Measurements from ENCODE around the gene TMED10. TPM values are rescaled to one million over a fixed set of nuclear protein-coding genes. Genes with fewer than 3 reads are reported as not detected.

Gene TMED10
- total and polyA plus RNA-seq, 10 donors = 33.3 to 212 (median 171) TPM

DNA sequence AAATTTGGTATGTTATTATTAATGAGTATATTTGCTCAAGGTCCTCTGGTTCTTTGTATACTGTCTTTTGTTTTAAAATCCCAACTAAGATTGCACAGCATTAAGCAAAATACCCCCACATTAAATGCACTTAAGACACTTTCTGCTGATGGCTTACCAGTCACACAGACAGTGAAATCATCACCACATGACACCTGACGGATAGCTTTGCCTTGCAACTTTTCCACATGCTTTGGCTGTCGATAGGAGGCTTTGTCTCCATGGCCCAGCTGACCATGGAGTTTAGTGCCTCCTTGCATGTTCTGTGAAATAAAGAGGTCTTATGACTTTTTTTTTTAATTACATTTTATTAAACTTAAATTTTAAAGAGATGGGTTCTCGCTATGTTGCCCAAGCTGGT, 69.2 kb downstream of the TMED10 start:
- no peak for TF ChIP-seq POLR2AphosphoS5 (IDR thresholded peaks at IDR 0.05)
- no peak for TF ChIP-seq POLR2A (IDR thresholded peaks at IDR 0.05)
- TF ChIP-seq, protein P1, sequence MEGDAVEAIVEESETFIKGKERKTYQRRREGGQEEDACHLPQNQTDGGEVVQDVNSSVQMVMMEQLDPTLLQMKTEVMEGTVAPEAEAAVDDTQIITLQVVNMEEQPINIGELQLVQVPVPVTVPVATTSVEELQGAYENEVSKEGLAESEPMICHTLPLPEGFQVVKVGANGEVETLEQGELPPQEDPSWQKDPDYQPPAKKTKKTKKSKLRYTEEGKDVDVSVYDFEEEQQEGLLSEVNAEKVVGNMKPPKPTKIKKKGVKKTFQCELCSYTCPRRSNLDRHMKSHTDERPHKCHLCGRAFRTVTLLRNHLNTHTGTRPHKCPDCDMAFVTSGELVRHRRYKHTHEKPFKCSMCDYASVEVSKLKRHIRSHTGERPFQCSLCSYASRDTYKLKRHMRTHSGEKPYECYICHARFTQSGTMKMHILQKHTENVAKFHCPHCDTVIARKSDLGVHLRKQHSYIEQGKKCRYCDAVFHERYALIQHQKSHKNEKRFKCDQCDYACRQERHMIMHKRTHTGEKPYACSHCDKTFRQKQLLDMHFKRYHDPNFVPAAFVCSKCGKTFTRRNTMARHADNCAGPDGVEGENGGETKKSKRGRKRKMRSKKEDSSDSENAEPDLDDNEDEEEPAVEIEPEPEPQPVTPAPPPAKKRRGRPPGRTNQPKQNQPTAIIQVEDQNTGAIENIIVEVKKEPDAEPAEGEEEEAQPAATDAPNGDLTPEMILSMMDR (IDR thresholded peaks at IDR 0.05 in 8 of 11, conservative IDR thresholded peaks at IDR 0.05 in 3 of 11) = no peak
- Histone ChIP-seq H3K9me3 (no peaks in the 10 kb centered on the region), H3K27ac (no peak overlapping the region), H3K36me3 (peaks cover 6 to 100% (median 91%) of the 10 kb centered on the region in 6 donors), H3K27me3 (replicated peaks in 1 of 7) (no peaks in the 10 kb centered on the region), H3K4me1 (no peaks in the 10 kb centered on the region), H3K4me3 (no peak overlapping the region)
- WGBS, 5 donors = 63 to 81% (median 66%) methylated on average over 3 of the region's 3 CpGs
- DNase-seq = no peak
- intact Hi-C loops (cut with DNase I; ENCODE audit: low total_unique reads) = no loop called here

DNA sequence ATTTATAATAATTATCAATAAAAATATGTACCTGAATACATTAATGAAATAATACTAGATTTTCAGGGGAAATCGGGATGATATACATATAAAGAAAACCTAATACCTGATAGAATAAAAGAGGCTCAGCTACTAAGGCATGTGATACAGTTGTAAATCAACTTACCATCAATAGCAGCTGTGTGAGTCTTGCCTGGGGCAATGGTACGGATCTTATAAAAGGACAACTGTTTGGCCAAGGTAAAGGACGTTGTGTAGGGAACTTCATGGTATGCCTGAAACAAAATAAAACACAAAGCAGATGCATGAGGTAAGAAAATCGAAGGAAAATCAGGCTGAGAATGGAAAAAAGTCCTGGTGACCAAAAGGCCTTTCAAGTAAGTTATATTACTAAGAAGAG, 74.9 kb downstream of the TMED10 start:
- Histone ChIP-seq H3K4me1 (no peaks in the 10 kb centered on the region), H3K27me3 (replicated peaks in 1 of 7) (no peaks in the 10 kb centered on the region), H3K27ac (no peak overlapping the region), H3K9me3 (no peaks in the 10 kb centered on the region), H3K36me3 (peaks cover 4 to 100% (median 86%) of the 10 kb centered on the region in 6 donors), H3K4me3 (no peak overlapping the region)
- WGBS, 5 donors = 87 to 97% (median 94%) methylated on average over 4 of the region's 4 CpGs
- DNase-seq = no peak
- TF ChIP-seq POLR2AphosphoS5 (IDR thresholded peaks at IDR 0.05) (no peak), POLR2A (IDR thresholded peaks at IDR 0.05) (no peak)
- TF ChIP-seq, protein P1 (IDR thresholded peaks at IDR 0.05 in 8 of 11, conservative IDR thresholded peaks at IDR 0.05 in 3 of 11) = no peak
- intact Hi-C loops (cut with DNase I; ENCODE audit: low total_unique reads) = no loop called here

DNA sequence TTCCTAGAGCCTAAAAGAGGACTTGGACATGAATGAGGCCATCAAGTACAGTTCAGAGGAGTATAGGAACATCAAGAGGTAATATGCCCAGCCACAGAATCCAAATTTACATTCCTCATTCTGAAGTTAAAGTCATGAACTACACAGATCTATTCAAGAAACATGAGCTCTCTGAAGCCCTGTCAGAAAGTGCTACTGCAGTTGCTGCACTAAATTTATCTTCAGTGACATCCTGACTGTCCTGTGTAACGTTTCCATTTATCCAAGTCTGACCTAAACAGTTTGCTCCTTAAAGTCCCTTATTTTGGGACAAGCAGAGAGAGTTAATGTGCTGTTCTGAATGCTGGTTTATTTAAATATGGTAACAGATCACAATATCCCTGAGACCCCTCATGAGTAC, 77.7 kb downstream of the TMED10 start:
- no peaks in the 10 kb centered on the region for H3K27me3 ChIP-seq (replicated peaks in 1 of 7)
- no peak overlapping the region for H3K27ac ChIP-seq
- no peak overlapping the region for H3K4me3 ChIP-seq
- H3K9me3 ChIP-seq = no peaks in the 10 kb centered on the region
- no peak for DNase-seq
- 68 to 80% (median 72%) methylated on average over 1 of the region's 1 CpG for WGBS, 5 donors
- TF ChIP-seq, protein P1 (IDR thresholded peaks at IDR 0.05 in 8 of 11, conservative IDR thresholded peaks at IDR 0.05 in 3 of 11) = no peak
- no peak for TF ChIP-seq POLR2AphosphoS5 (IDR thresholded peaks at IDR 0.05)
- no peak for TF ChIP-seq POLR2A (IDR thresholded peaks at IDR 0.05)
- peaks cover 7 to 100% (median 85%) of the 10 kb centered on the region in 6 donors for H3K36me3 ChIP-seq
- peaks cover 0 to 5% (median 0%) of the 10 kb centered on the region in 6 donors for H3K4me1 ChIP-seq
- intact Hi-C loops (cut with DNase I; ENCODE audit: low total_unique reads) = no loop called here

DNA sequence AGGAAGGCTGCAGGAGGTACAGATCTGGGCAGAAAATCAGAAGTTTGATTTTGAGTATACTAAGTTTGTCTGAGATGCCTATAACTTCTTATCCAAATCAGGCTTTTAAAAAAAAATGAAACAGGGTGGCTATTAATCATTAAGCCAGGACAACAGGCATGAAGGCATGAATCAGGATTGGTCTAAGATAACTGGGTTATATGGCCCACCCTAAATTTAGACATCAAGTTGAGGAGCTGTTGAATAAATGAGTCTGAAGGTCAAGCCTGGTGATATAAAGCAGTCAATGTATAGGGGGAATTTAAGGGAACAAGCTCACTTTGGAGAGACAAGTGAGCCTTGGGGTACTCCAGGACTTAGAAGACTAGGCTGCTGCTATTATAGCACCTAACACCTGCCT, 78.2 kb downstream of the TMED10 start:
- H3K4me3 ChIP-seq = no peak overlapping the region
- no peaks in the 10 kb centered on the region for H3K9me3 ChIP-seq
- H3K27ac ChIP-seq = no peak overlapping the region
- no peaks in the 10 kb centered on the region for H3K27me3 ChIP-seq (replicated peaks in 1 of 7)
- peaks cover 0 to 5% (median 0%) of the 10 kb centered on the region in 6 donors for H3K4me1 ChIP-seq
- intact Hi-C loops (cut with DNase I; ENCODE audit: low total_unique reads) = no loop called here
- DNase-seq = no peak
- peaks cover 7 to 100% (median 86%) of the 10 kb centered on the region in 6 donors for H3K36me3 ChIP-seq
- TF ChIP-seq, protein P1 (IDR thresholded peaks at IDR 0.05 in 8 of 11, conservative IDR thresholded peaks at IDR 0.05 in 3 of 11) = no peak
- no peak for TF ChIP-seq POLR2AphosphoS5 (IDR thresholded peaks at IDR 0.05)
- no peak for TF ChIP-seq POLR2A (IDR thresholded peaks at IDR 0.05)

Measured in spleen (tissue), 11 donors.